Kidney (tissue), 14 donors: ENCODE measurements around the gene ADAD2. TPM values are rescaled to one million over a fixed set of nuclear protein-coding genes. Genes with fewer than 3 reads are reported as not detected.

ENCODE experiments used
- DNase-seq, 5 donors: peaks; one replicate each; pipeline ENCODE4 v3.0.0-alpha.2; 2013 to 2020
- FAIRE-seq: peaks from 2 replicates; lab custom pipeline; 2012; peaks lifted over from hg19 to GRCh38; lab: Jason Lieb, UNC
- H3K27ac ChIP-seq, 2 donors: one replicate each; pipeline ENCODE4 v1.7.0; 2013; ENCODE audit warnings: low read depth in 2 of 2, low read length in 2 of 2, inconsistent platforms in 1 of 2
- H3K27me3 ChIP-seq: one replicate; pipeline ENCODE4 v1.7.1; 2013; ENCODE audit warnings: low read length, inconsistent platforms; ENCODE audit not compliant: control insufficient read depth, insufficient read depth
- H3K36me3 ChIP-seq, 3 donors: one replicate each; pipeline versions ENCODE4 v1.7.0 to v1.7.1; 2013; ENCODE audit warnings: low read length in 3 of 3, control low read depth in 1 of 3, inconsistent platforms in 1 of 3; ENCODE audit not compliant: insufficient read depth in 3 of 3, control insufficient read depth in 2 of 3
- H3K4me1 ChIP-seq, 3 donors: one replicate each; pipeline versions ENCODE4 v1.7.0 to v1.7.1; 2013; ENCODE audit warnings: low read length in 3 of 3, inconsistent platforms in 1 of 3, low read depth in 1 of 3; ENCODE audit not compliant: control insufficient read depth in 2 of 3, insufficient read depth in 2 of 3
- H3K4me3 ChIP-seq, 3 donors: one replicate each; pipeline versions ENCODE4 v1.7.0 to v1.8.1; 2013; ENCODE audit warnings: low read length in 3 of 3, control low read depth in 1 of 3, inconsistent platforms in 1 of 3
- H3K9ac ChIP-seq, 3 donors: one replicate each; pipeline versions ENCODE4 v1.7.0 to v1.7.1; 2013; ENCODE audit warnings: low read length in 3 of 3, control low read depth in 1 of 3, inconsistent platforms in 1 of 3
- H3K9me3 ChIP-seq, 3 donors: one replicate each; pipeline versions ENCODE4 v1.7.0 to v1.7.1; 2013; ENCODE audit warnings: low read length in 3 of 3, control low read depth in 1 of 3, inconsistent platforms in 1 of 3; ENCODE audit not compliant: control insufficient read depth in 2 of 3, insufficient read depth in 1 of 3
- intact Hi-C: fragments of 100-400 bp; cut with DNase I; formaldehyde crosslinking; loops from one replicate; pipeline ENCODE4 v1.11.1; 2022
- polyA plus RNA-seq: library from polyadenylated mRNA; stranded (reverse); fragments of 350-450 nt; fragmentation: Illumina TruSeq; extraction: RNeasy Lipid Tissue Mini Kit (QIAGEN cat#74804); gene quantifications from one replicate; pipeline ENCODE4 v1.2.3, GENCODE V29; 2014; ENCODE audit warnings: low read depth, low replicate concordance; ENCODE audit not compliant: insufficient read depth
- total RNA-seq: library from RNA; stranded (reverse); fragmentation: NEBNext Ultra II Directional; extraction: Animal tissue kit (Norgen Biotek cat#: 25700); gene quantifications from one replicate; pipeline ENCODE4 v1.2.1, GENCODE V29; 2021
- TF ChIP-seq, protein P1 (sequence below): IDR thresholded peaks from 3 replicates; pipeline ENCODE4 v1.5.1; 2012; ENCODE audit warnings: mild to moderate bottlenecking, moderate library complexity, borderline replicate concordance; ENCODE audit not compliant: insufficient read depth; ENCODE audit errors: extremely low read depth
- donor health status: control.
- donor health status: control.
- donor health status: control.
- donor health status: control.
- donor health status: control.
- donor health status: DM: yes; HTN: yes; CAD: no.
- donor health status: Normal renal cell carcinoma (clear cell type).

ADAD2 gene
- total and polyA plus RNA-seq, 2 donors from 2014 or later = 0.72 to 0.80 TPM

DNA sequence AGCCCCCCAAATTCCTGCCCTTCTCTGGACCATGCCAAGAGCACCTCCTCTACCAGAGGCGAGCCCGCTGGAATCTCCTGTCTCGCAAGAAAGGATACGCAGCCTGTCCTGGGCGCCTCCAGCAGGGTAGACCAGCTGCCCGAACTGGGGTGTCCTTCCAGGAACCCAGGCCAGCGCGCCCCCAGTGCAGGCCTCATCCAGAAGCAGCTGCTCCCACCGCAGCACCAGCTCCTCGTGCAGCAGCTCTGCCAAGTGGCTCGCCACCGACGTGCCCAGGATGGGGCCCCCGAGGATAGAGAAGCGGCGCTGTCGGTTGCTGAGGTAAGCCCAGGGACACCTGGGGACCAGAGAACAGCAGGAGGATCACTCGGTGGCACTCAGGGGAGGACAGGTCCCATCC, 8.9 kb upstream of the ADAD2 start:
- FAIRE-seq = no peak

DNA sequence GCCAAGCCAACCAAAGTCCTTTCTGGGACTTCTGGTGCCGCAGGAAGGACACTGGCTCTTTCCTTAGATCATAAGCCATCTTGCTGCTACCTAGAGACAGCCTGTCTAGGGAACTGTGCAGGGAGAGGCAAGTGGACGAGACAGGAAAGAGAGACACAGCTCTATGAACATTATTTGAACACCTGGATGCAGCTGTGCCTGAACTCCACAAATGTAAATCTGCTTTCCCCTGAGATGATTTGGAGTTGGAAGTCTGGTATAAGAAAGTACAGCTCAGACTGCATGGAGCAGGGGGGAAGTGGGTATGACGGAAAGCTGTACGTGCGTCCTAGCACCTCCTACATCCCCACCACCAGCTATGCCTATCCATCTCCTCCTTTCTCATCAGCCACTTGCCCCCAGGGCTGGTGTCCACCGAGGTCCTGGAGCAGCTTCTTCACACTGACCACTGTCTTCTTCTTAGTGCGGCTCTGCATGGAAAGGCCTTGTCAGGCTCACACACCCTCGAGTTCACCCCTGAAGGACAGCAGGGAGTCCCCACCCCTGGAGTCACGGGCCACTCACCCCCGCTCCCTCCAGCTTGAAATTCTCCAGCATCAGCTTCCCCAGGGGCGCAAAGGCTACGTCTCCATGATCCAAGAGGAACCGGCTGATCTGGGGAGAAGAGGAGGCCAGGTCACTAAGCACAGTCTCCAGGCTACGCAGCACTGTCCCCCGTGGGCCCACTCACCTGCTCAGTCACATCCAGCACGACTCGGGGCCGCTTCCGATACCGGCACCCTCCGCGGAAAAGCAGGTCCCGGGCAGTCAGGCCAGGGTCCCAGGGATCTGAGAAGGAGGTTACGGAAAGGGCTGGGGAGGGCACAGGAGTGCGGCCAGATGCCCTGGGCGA, 8.0 kb upstream of the ADAD2 start:
- DNase-seq (no peak), FAIRE-seq (no peak)
- TF ChIP-seq, protein P1, sequence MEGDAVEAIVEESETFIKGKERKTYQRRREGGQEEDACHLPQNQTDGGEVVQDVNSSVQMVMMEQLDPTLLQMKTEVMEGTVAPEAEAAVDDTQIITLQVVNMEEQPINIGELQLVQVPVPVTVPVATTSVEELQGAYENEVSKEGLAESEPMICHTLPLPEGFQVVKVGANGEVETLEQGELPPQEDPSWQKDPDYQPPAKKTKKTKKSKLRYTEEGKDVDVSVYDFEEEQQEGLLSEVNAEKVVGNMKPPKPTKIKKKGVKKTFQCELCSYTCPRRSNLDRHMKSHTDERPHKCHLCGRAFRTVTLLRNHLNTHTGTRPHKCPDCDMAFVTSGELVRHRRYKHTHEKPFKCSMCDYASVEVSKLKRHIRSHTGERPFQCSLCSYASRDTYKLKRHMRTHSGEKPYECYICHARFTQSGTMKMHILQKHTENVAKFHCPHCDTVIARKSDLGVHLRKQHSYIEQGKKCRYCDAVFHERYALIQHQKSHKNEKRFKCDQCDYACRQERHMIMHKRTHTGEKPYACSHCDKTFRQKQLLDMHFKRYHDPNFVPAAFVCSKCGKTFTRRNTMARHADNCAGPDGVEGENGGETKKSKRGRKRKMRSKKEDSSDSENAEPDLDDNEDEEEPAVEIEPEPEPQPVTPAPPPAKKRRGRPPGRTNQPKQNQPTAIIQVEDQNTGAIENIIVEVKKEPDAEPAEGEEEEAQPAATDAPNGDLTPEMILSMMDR = no peak
- peaks cover 0 to 8% (median 8%) of the 10 kb centered on the region in 3 donors for H3K4me1 ChIP-seq
- intact Hi-C loops = no loop called here
- H3K36me3 ChIP-seq = peaks cover 2 to 31% (median 3%) of the 10 kb centered on the region in 3 donors
- no peak overlapping the region for H3K27ac ChIP-seq
- no peaks in the 10 kb centered on the region for H3K27me3 ChIP-seq
- H3K4me3 ChIP-seq = no peak overlapping the region
- H3K9me3 ChIP-seq = no peaks in the 10 kb centered on the region
- H3K9ac ChIP-seq = no peak overlapping the region

More for the DNA sequence above, 8.9 kb upstream of the ADAD2 start:
- no peak overlapping the region for H3K9ac ChIP-seq
- TF ChIP-seq, protein P1 = no peak
- no peak for DNase-seq
- intact Hi-C loops = no loop called here
- no peak overlapping the region for H3K4me3 ChIP-seq
- peaks cover 2 to 31% (median 3%) of the 10 kb centered on the region in 3 donors for H3K36me3 ChIP-seq
- no peaks in the 10 kb centered on the region for H3K27me3 ChIP-seq
- H3K9me3 ChIP-seq = no peaks in the 10 kb centered on the region
- no peak overlapping the region for H3K27ac ChIP-seq
- H3K4me1 ChIP-seq = peaks cover 0 to 15% (median 13%) of the 10 kb centered on the region in 3 donors

DNA sequence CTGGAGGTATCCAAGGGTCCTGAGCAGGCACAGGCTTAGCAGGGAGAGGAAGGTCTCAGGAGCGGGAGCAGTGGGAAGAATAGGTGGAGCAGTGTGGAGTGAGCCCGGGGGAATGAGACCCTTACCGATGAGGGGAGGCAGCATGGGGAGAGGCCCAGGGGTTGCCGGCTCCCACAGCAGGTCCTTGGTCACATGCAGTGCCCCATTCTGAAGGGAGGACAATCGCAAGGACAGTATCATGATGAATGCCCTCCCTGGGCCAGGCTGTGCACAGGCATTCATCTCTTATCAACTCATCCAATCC, 7.4 kb upstream of the ADAD2 start:
- Histone ChIP-seq H3K4me1 (peaks cover 0 to 8% (median 4%) of the 10 kb centered on the region in 3 donors), H3K27me3 (no peaks in the 10 kb centered on the region), H3K9ac (no peak overlapping the region), H3K4me3 (no peak overlapping the region), H3K36me3 (peaks cover 0 to 30% (median 3%) of the 10 kb centered on the region in 3 donors), H3K9me3 (no peaks in the 10 kb centered on the region), H3K27ac (no peak overlapping the region)
- intact Hi-C loops = no loop called here
- FAIRE-seq (no peak), DNase-seq (no peak)
- TF ChIP-seq, protein P1 = no peak
